Smooth muscle cell (in vitro differentiated cells): ENCODE data around the gene MAP6. TPM values are rescaled to one million over a fixed set of nuclear protein-coding genes. Genes with fewer than 3 reads are reported as not detected.

ENCODE experiments used
- DNase-seq: peaks from one replicate; lab custom pipeline; 2025; ENCODE audit not compliant: unreplicated experiment; lab: John Stamatoyannopoulos, UW
- H2AFZ ChIP-seq: fragments of 200-600 bp; sonication (generic); 2 replicates; pipeline ENCODE4 v1.6.0; 2016; ENCODE audit warnings: antibody characterized with exemption, low read depth, mild to moderate bottlenecking
- H3F3A ChIP-seq: fragments of 200-600 bp; sonication (generic); 2 replicates; pipeline ENCODE4 v1.6.0; 2017; ENCODE audit warnings: antibody characterized with exemption, low read depth
- H3K27ac ChIP-seq: fragments of 200-600 bp; sonication (generic); 2 replicates; pipeline ENCODE4 v1.5.1; 2016; ENCODE audit warnings: low read depth, mild to moderate bottlenecking
- H3K27me3 ChIP-seq: fragments of 200-600 bp; sonication (generic); 2 replicates; pipeline ENCODE4 v1.6.1; 2016; ENCODE audit warnings: low read depth, mild to moderate bottlenecking
- H3K36me3 ChIP-seq: fragments of 200-600 bp; sonication (generic); 2 replicates; pipeline ENCODE4 v1.5.1; 2016; ENCODE audit warnings: low read depth
- H3K4me1 ChIP-seq: fragments of 200-600 bp; sonication (generic); 2 replicates; pipeline ENCODE4 v1.5.1; 2016; ENCODE audit warnings: low read depth
- H3K4me2 ChIP-seq: fragments of 200-600 bp; sonication (generic); 2 replicates; pipeline ENCODE4 v1.6.0; 2016; ENCODE audit warnings: mild to moderate bottlenecking
- H3K4me3 ChIP-seq: fragments of 200-600 bp; sonication (generic); 2 replicates; pipeline ENCODE4 v1.5.1; 2016; ENCODE audit warnings: mild to moderate bottlenecking
- H3K79me2 ChIP-seq: fragments of 200-600 bp; sonication (generic); 2 replicates; pipeline ENCODE4 v1.6.0; 2016; ENCODE audit warnings: low read depth, mild to moderate bottlenecking
- H3K9ac ChIP-seq: fragments of 200-600 bp; sonication (generic); 2 replicates; pipeline ENCODE4 v1.6.0; 2016; ENCODE audit warnings: low read depth
- H3K9me3 ChIP-seq: fragments of 200-600 bp; sonication (generic); replicated peaks from 2 replicates; pipeline ENCODE4 v1.5.1; 2016; ENCODE audit warnings: low read depth
- H4K20me1 ChIP-seq: fragments of 200-600 bp; sonication (generic); 2 replicates; pipeline ENCODE4 v1.6.0; 2016; ENCODE audit warnings: low read depth
- CTCF ChIP-seq: fragments of 200-600 bp; sonication (generic); IDR thresholded peaks from 2 replicates; pipeline ENCODE4 v1.5.1; 2017; ENCODE audit warnings: borderline replicate concordance, mild to moderate bottlenecking, antibody characterized with exemption; ENCODE audit not compliant: insufficient read depth, poor library complexity, severe bottlenecking
- WGBS: methylation state at CpG from one replicate; pipeline ENCODE4 v1.1.7; 2016; ENCODE audit warnings: low lambda C conversion rate; 5-methylcytosine and 5-hydroxymethylcytosine counted together
- polyA plus RNA-seq: library from polyadenylated mRNA; unstranded; fragments of >200 nt; fragmentation: Nextera tagmentation; extraction: Ambion mirVana; gene quantifications from 2 replicates; pipeline ENCODE4 v1.2.1, GENCODE V29; 2016
- total RNA-seq: library from RNA; depleted of rRNA; stranded (reverse); fragments of >200 nt; gene quantifications from 2 replicates; pipeline ENCODE4 v1.2.3, GENCODE V29; 2014

MAP6 gene
- total and polyA plus RNA-seq, 2 experiments from 2014 or later: 0.22 to 0.43 TPM

DNA sequence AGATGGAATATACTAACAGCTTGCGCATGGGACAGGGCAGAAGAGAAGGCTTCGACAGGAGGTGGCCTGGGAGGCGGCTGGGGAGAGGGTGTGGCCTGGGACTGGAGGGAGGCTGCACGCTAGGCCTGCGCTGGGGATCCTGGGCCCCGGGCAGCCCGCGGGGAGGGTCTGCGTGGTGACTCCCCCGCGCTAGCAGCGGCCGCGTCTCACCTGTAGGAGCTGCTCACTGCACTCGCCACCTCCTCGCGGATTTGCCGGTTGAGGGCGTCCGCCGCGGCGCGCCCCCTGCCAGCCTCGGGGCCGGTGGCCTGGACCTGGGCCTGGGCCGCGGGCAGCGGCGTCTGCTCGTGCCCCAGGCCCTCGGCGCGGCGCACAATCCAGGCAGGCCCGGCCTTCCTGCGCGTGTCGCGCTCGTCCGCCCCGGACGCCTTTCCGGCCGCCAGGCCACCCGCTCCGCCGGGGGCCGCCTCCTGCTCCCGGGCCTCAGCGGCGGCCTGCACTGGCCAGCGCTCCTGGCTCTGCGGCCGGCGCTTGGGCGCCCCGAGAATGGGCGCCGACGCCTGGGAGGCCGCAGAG, 1.5 kb downstream of the MAP6 start:
- H3K4me2 ChIP-seq: peak overlapping the region; percentile 88

DNA sequence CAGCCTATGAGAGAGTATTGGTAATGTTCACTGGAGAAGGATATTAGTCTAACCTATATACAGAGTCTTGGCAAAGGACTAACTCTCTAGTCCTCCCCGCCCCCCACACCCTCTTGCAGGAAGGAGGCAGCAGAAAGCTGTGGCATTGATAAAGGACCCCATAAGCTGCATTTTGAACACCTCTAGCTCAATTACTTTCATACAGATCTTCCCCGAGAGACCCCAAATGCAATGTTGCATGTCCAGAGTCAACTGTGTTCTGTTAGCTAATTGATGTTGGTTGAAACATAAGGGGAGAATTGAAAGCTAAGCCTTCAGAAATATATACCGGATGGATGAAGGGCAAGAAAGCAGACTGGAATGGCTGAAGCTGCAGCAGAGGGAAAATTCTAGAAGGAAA, 2.8 kb downstream of the MAP6 start:
- Histone ChIP-seq H3K36me3 (no peaks in the 10 kb centered on the region), H3F3A (no peaks in the 10 kb centered on the region), H4K20me1 (no peaks in the 10 kb centered on the region), H3K4me2 (no peak overlapping the region), H2AFZ (no peak overlapping the region), H3K9me3 (no peaks in the 10 kb centered on the region), H3K27me3 (peaks cover 86% of the 10 kb centered on the region), H3K79me2 (no peaks in the 10 kb centered on the region), H3K9ac (no peak overlapping the region), H3K27ac (no peak overlapping the region), H3K4me1 (peaks cover 12% of the 10 kb centered on the region), H3K4me3 (no peak overlapping the region)
- no peak for TF ChIP-seq CTCF
- no peak for DNase-seq
- 94% methylated on average over 3 of the region's 3 CpGs for WGBS

More for the DNA sequence above, 1.5 kb downstream of the MAP6 start:
- no peak overlapping the region for H3K9ac ChIP-seq
- H3K27me3 ChIP-seq: peaks cover 94% of the 10 kb centered on the region
- TF ChIP-seq CTCF: no peak
- peaks cover 12% of the 10 kb centered on the region for H3K4me1 ChIP-seq
- H3K4me3 ChIP-seq: peak overlapping the region; percentile 55
- no peaks in the 10 kb centered on the region for H4K20me1 ChIP-seq
- no peaks in the 10 kb centered on the region for H3K36me3 ChIP-seq
- H3K79me2 ChIP-seq: no peaks in the 10 kb centered on the region
- H2AFZ ChIP-seq: peak overlapping the region; percentile 69
- H3K9me3 ChIP-seq: no peaks in the 10 kb centered on the region
- no peak overlapping the region for H3K27ac ChIP-seq
- 2% methylated on average over 50 of the region's 63 CpGs for WGBS
- no peaks in the 10 kb centered on the region for H3F3A ChIP-seq
- DNase-seq: no peak

GRCh38 chr11:75665126-75665525, 3.7 kb downstream of the MAP6 start:
- H3K79me2 ChIP-seq: no peaks in the 10 kb centered on the region
- peaks cover 77% of the 10 kb centered on the region for H3K27me3 ChIP-seq
- no peaks in the 10 kb centered on the region for H3K9me3 ChIP-seq
- no peak overlapping the region for H3K9ac ChIP-seq
- no peaks in the 10 kb centered on the region for H3K36me3 ChIP-seq
- DNase-seq: no peak
- no peak overlapping the region for H3K4me3 ChIP-seq
- no peak overlapping the region for H3K27ac ChIP-seq
- H3K4me2 ChIP-seq: no peak overlapping the region
- H4K20me1 ChIP-seq: no peaks in the 10 kb centered on the region
- H3F3A ChIP-seq: no peaks in the 10 kb centered on the region
- no peak overlapping the region for H2AFZ ChIP-seq
- 86% methylated on average over 3 of the region's 3 CpGs for WGBS
- H3K4me1 ChIP-seq: peaks cover 12% of the 10 kb centered on the region
- no peak for TF ChIP-seq CTCF

GRCh38 chr11:75664389-75664788, 4.4 kb downstream of the MAP6 start:
- Histone ChIP-seq H3K9ac (no peak overlapping the region), H4K20me1 (no peaks in the 10 kb centered on the region), H3K4me2 (no peak overlapping the region), H3K27me3 (peaks cover 71% of the 10 kb centered on the region), H3K4me3 (no peak overlapping the region), H2AFZ (no peak overlapping the region), H3K27ac (no peak overlapping the region), H3F3A (no peaks in the 10 kb centered on the region), H3K4me1 (peaks cover 12% of the 10 kb centered on the region), H3K9me3 (no peaks in the 10 kb centered on the region), H3K36me3 (no peaks in the 10 kb centered on the region), H3K79me2 (no peaks in the 10 kb centered on the region)
- TF ChIP-seq CTCF: no peak
- no peak for DNase-seq
- 84% methylated on average over 1 of the region's 1 CpG for WGBS
